SK-N-SH treated with all-trans-retinoic acid at 6 μM for 48 hours (cell line): ENCODE results near the gene SOX3.

Experiments
- PATZ1 ChIP-seq: fragments of 250-450 bp; sonication (Bioruptor Pico); IDR thresholded peaks from 2 replicates; pipeline ENCODE4 v1.8.0; 2020; ENCODE audit warnings: mild to moderate bottlenecking, moderate library complexity, borderline replicate concordance
- POU6F1 ChIP-seq: fragments of 250-450 bp; sonication (Bioruptor Pico); IDR thresholded peaks from 2 replicates; pipeline ENCODE4 v1.8.0; 2021; ENCODE audit warnings: low read depth, mild to moderate bottlenecking, moderate library complexity, borderline replicate concordance
- ZFP30 ChIP-seq: fragments of 450-650 bp; formaldehyde crosslinking; IDR thresholded peaks from 2 replicates; pipeline ENCODE4 v1.5.0; 2022; ENCODE audit warnings: mild to moderate bottlenecking, moderate library complexity
- ZNF8 ChIP-seq: fragments of 450-650 bp; formaldehyde crosslinking; IDR thresholded peaks from 2 replicates; pipeline ENCODE4 v1.5.0; 2020; ENCODE audit warnings: mild to moderate bottlenecking, moderate library complexity

- TF ChIP-seq PATZ1 (CRISPR knock-in tag): no peak
- TF ChIP-seq ZNF8 (CRISPR knock-in tag): no peak
- no peak for TF ChIP-seq ZFP30 (CRISPR knock-in tag)
- no peak for TF ChIP-seq POU6F1 (CRISPR knock-in tag)
Observed at GRCh38 chrX:140548985-140549384, 44.1 kb upstream of the SOX3 start.
